ENCODE measurements around the gene HSD17B1. TPM values are rescaled to one million over a fixed set of nuclear protein-coding genes. Genes with fewer than 3 reads are reported as not detected.

HSD17B1 gene
- total and polyA plus RNA-seq, 2 of the 13 experiments (the other 11 are each of a cell fraction or from before 2014, with no cell fraction given): 0.54 to 0.93 TPM

DNA sequence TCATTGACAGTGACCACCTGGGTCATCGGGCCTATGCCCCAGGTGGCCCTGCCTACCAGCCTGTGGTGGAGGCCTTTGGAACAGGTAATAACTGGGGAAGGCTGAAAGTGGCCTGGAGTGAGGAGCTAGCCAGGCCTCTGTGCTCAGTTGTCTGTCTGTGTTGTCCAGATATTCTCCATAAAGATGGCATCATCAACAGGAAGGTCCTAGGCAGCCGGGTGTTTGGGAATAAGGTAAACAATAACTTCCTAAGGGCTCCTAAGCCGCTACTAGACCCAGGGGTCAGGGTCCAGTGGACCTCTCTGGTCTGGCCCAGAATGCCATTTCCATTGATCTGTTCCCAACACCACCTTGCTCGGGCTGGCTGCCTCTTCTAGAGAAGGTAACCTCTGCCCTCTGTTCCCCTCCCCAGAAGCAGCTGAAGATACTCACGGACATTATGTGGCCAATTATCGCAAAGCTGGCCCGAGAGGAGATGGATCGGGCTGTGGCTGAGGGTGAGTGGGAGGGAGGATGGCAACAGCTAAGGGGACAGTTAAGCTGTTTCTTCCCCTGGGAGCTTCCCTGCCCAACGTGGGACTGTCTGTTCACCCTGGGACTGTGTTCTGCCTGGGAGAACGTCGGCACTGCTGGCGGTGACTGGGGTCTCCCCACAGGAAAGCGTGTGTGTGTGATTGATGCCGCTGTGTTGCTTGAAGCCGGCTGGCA is 12.2 kb downstream of the HSD17B1 start (continued):
- TF ChIP-seq TBX3 (IDR thresholded peaks at IDR 0.05; ENCODE audit: borderline replicate concordance) (no peak), SSRP1 (CRISPR knock-in tag; IDR thresholded peaks at IDR 0.05) (peak; percentile 44), PCBP1 (IDR thresholded peaks at IDR 0.05; ENCODE audit: borderline replicate concordance, low read depth, low read length) (0 out of 2 replicates have a peak, but pooled peaks have one; percentile 2), CEBPB (IDR thresholded peaks at IDR 0.05; ENCODE audit: borderline replicate concordance, low read depth, low read length) (peak; percentile 17; the same call in 1 of the 2 replicates), RXRB (CRISPR knock-in tag; IDR thresholded peaks at IDR 0.05; ENCODE audit: borderline replicate concordance) (peak; percentile 85), STAG1 (CRISPR knock-in tag; IDR thresholded peaks at IDR 0.05) (no peak), KDM6A (CRISPR knock-in tag; IDR thresholded peaks at IDR 0.05; ENCODE audit: low read depth) (peak; percentile 73; the same call in 1 of the 2 replicates), ZNF660 (CRISPR knock-in tag; IDR thresholded peaks at IDR 0.05; ENCODE audit: borderline replicate concordance, low read depth) (no peak), ZNF788 (CRISPR knock-in tag; IDR thresholded peaks at IDR 0.05; ENCODE audit: borderline replicate concordance) (peak; percentile 20; the same call in 1 of the 2 replicates), KDM1A (CRISPR knock-in tag; IDR thresholded peaks at IDR 0.05) (peak; percentile 52; the same call in 1 of the 2 replicates), ZFP41 (CRISPR knock-in tag; IDR thresholded peaks at IDR 0.05; ENCODE audit: borderline replicate concordance) (peak; percentile 64; the same call in 1 of the 2 replicates)
- TF ChIP-seq, protein P1, sequence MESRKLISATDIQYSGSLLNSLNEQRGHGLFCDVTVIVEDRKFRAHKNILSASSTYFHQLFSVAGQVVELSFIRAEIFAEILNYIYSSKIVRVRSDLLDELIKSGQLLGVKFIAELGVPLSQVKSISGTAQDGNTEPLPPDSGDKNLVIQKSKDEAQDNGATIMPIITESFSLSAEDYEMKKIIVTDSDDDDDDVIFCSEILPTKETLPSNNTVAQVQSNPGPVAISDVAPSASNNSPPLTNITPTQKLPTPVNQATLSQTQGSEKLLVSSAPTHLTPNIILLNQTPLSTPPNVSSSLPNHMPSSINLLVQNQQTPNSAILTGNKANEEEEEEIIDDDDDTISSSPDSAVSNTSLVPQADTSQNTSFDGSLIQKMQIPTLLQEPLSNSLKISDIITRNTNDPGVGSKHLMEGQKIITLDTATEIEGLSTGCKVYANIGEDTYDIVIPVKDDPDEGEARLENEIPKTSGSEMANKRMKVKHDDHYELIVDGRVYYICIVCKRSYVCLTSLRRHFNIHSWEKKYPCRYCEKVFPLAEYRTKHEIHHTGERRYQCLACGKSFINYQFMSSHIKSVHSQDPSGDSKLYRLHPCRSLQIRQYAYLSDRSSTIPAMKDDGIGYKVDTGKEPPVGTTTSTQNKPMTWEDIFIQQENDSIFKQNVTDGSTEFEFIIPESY (CRISPR knock-in tag; IDR thresholded peaks at IDR 0.05): peak; percentile 71; the same call in 1 of the 2 replicates
- TF ChIP-seq, protein P2, sequence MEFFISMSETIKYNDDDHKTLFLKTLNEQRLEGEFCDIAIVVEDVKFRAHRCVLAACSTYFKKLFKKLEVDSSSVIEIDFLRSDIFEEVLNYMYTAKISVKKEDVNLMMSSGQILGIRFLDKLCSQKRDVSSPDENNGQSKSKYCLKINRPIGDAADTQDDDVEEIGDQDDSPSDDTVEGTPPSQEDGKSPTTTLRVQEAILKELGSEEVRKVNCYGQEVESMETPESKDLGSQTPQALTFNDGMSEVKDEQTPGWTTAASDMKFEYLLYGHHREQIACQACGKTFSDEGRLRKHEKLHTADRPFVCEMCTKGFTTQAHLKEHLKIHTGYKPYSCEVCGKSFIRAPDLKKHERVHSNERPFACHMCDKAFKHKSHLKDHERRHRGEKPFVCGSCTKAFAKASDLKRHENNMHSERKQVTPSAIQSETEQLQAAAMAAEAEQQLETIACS (CRISPR knock-in tag; IDR thresholded peaks at IDR 0.05): peak; percentile 61; the same call in 1 of the 2 replicates
- TF ChIP-seq, protein P3, sequence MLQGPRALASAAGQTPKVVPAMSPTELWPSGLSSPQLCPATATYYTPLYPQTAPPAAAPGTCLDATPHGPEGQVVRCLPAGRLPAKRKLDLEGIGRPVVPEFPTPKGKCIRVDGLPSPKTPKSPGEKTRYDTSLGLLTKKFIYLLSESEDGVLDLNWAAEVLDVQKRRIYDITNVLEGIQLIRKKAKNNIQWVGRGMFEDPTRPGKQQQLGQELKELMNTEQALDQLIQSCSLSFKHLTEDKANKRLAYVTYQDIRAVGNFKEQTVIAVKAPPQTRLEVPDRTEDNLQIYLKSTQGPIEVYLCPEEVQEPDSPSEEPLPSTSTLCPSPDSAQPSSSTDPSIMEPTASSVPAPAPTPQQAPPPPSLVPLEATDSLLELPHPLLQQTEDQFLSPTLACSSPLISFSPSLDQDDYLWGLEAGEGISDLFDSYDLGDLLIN (CRISPR knock-in tag; IDR thresholded peaks at IDR 0.05; ENCODE audit: borderline replicate concordance): 0 out of 2 replicates have a peak, but pooled peaks have one; percentile 3
- TF ChIP-seq, protein P4, sequence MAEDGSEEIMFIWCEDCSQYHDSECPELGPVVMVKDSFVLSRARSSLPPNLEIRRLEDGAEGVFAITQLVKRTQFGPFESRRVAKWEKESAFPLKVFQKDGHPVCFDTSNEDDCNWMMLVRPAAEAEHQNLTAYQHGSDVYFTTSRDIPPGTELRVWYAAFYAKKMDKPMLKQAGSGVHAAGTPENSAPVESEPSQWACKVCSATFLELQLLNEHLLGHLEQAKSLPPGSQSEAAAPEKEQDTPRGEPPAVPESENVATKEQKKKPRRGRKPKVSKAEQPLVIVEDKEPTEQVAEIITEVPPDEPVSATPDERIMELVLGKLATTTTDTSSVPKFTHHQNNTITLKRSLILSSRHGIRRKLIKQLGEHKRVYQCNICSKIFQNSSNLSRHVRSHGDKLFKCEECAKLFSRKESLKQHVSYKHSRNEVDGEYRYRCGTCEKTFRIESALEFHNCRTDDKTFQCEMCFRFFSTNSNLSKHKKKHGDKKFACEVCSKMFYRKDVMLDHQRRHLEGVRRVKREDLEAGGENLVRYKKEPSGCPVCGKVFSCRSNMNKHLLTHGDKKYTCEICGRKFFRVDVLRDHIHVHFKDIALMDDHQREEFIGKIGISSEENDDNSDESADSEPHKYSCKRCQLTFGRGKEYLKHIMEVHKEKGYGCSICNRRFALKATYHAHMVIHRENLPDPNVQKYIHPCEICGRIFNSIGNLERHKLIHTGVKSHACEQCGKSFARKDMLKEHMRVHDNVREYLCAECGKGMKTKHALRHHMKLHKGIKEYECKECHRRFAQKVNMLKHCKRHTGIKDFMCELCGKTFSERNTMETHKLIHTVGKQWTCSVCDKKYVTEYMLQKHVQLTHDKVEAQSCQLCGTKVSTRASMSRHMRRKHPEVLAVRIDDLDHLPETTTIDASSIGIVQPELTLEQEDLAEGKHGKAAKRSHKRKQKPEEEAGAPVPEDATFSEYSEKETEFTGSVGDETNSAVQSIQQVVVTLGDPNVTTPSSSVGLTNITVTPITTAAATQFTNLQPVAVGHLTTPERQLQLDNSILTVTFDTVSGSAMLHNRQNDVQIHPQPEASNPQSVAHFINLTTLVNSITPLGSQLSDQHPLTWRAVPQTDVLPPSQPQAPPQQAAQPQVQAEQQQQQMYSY (CRISPR knock-in tag; IDR thresholded peaks at IDR 0.05): no peak
- TF ChIP-seq, protein P5, sequence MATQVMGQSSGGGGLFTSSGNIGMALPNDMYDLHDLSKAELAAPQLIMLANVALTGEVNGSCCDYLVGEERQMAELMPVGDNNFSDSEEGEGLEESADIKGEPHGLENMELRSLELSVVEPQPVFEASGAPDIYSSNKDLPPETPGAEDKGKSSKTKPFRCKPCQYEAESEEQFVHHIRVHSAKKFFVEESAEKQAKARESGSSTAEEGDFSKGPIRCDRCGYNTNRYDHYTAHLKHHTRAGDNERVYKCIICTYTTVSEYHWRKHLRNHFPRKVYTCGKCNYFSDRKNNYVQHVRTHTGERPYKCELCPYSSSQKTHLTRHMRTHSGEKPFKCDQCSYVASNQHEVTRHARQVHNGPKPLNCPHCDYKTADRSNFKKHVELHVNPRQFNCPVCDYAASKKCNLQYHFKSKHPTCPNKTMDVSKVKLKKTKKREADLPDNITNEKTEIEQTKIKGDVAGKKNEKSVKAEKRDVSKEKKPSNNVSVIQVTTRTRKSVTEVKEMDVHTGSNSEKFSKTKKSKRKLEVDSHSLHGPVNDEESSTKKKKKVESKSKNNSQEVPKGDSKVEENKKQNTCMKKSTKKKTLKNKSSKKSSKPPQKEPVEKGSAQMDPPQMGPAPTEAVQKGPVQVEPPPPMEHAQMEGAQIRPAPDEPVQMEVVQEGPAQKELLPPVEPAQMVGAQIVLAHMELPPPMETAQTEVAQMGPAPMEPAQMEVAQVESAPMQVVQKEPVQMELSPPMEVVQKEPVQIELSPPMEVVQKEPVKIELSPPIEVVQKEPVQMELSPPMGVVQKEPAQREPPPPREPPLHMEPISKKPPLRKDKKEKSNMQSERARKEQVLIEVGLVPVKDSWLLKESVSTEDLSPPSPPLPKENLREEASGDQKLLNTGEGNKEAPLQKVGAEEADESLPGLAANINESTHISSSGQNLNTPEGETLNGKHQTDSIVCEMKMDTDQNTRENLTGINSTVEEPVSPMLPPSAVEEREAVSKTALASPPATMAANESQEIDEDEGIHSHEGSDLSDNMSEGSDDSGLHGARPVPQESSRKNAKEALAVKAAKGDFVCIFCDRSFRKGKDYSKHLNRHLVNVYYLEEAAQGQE (IDR thresholded peaks at IDR 0.05; ENCODE audit: borderline replicate concordance in 1 of 2, low read depth in 1 of 2, low read length in 2 of 2): peak in 1 of 2 experiments; percentile 60; a peak in 1 of 4 replicates
